Upper lobe of left lung (tissue), 6 donors: ENCODE data around the gene MESD. TPM values are rescaled to one million over a fixed set of nuclear protein-coding genes. Genes with fewer than 3 reads are reported as not detected.

Experiments used
- ATAC-seq, 2 donors: fragments of 200-7000 bp; cut with Tn5 transposase; one replicate each; pipeline ENCODE4 v1.9.1; 2022; ENCODE audit warnings: mild to moderate bottlenecking in 2 of 2, moderate library complexity in 2 of 2; ENCODE audit not compliant: low FRiP score in 2 of 2
- DNase-seq, 2 donors: peaks; one replicate each; pipeline ENCODE4 v3.0.0-alpha.2; 2019 to 2020
- H3K27ac ChIP-seq, 4 donors: fragments of 200-600 bp; sonication (generic); one replicate each; pipeline ENCODE4 v1.5.1; 2016 to 2019
- H3K27me3 ChIP-seq, 4 donors: fragments of 200-600 bp; sonication (generic); one replicate each; pipeline ENCODE4 v1.5.1; 2017 to 2019
- H3K36me3 ChIP-seq, 4 donors: fragments of 200-600 bp; sonication (generic); one replicate each; pipeline ENCODE4 v1.5.1; 2016 to 2019
- H3K4me1 ChIP-seq, 4 donors: fragments of 200-600 bp; sonication (generic); one replicate each; pipeline ENCODE4 v1.5.1; 2018 to 2019
- H3K4me3 ChIP-seq, 4 donors: fragments of 200-600 bp; sonication (generic); one replicate each; pipeline ENCODE4 v1.5.1; 2017 to 2019; ENCODE audit warnings: mild to moderate bottlenecking in 2 of 4, moderate library complexity in 1 of 4
- H3K9me3 ChIP-seq, 4 donors: fragments of 200-600 bp; sonication (generic); one replicate each; pipeline ENCODE4 v1.5.1; 2018 to 2019
- EP300 ChIP-seq, 4 donors: sonication (generic); formaldehyde crosslinking; IDR thresholded peaks; one replicate each; pipeline ENCODE4 v1.5.1; 2017; ENCODE audit warnings: antibody characterized with exemption in 4 of 4, control low read depth in 2 of 4
- POLR2A ChIP-seq, 4 donors: fragments of 450-650 bp; IDR thresholded peaks; one replicate each; pipeline ENCODE4 v1.5.1; 2016 to 2017; ENCODE audit warnings: antibody characterized with exemption in 4 of 4, mild to moderate bottlenecking in 2 of 4
- POLR2AphosphoS5 ChIP-seq, 2 donors: sonication (generic); formaldehyde crosslinking; IDR thresholded peaks; one replicate each; pipeline ENCODE4 v1.5.1; 2017; ENCODE audit warnings: antibody characterized with exemption in 2 of 2
- WGBS, 2 donors: methylation state at CpG; one replicate each; pipeline ENCODE4 v1.1.5; 2017 to 2018; 5-methylcytosine and 5-hydroxymethylcytosine counted together
- total RNA-seq, 6 donors: library from RNA; depleted of rRNA in 4 of 6; stranded (reverse); fragments of >200 nt in 4 of 6; gene quantifications; one replicate each; pipeline versions ENCODE4 v1.1.0 to v1.2.1, GENCODE V29; 2016 to 2021
- TF ChIP-seq, protein P1 (sequence below), 6 experiments: fragments of 450-650 bp in 4 of 6; fragments of 200-600 bp in 2 of 6; sonication (generic) in 2 of 6; IDR thresholded peaks; one replicate each; pipeline ENCODE4 v1.5.1; 2016 to 2019; ENCODE audit warnings: antibody characterized with exemption in 6 of 6
- donor health status: DM: no; HTN: no; CAD: no; lungs with moderate emphysema.
- donor health status: DM: no; HTN: yes; CAD: no; lungs with severe emphysema.

MESD gene
- total RNA-seq, 6 donors from 2014 or later, result 18.2 to 35.6 (median 23.5) TPM

DNA sequence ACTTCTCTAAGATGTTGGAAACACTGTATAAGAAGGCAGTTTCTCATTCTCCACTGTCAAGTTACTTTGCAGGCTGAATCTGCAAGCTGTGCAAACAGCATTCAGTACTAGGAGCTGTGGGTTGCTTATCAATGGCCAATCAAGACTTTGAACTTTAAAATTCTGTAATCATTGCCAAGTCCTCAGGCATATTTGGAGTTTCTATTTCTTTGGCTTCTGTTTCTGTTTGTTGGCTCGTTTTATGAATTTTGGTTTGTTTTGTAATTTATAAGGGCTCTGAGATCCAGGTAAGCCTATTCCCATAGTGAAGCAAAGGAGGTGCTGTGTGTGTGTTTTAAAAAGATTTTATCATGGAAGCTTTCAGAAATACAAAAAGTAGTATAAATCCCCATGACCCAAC lies 43.2 kb upstream of the MESD start:
- TF ChIP-seq POLR2A (IDR thresholded peaks at IDR 0.05) (no peak), EP300 (IDR thresholded peaks at IDR 0.05) (no peak), POLR2AphosphoS5 (IDR thresholded peaks at IDR 0.05) (no peak)
- TF ChIP-seq, protein P1, sequence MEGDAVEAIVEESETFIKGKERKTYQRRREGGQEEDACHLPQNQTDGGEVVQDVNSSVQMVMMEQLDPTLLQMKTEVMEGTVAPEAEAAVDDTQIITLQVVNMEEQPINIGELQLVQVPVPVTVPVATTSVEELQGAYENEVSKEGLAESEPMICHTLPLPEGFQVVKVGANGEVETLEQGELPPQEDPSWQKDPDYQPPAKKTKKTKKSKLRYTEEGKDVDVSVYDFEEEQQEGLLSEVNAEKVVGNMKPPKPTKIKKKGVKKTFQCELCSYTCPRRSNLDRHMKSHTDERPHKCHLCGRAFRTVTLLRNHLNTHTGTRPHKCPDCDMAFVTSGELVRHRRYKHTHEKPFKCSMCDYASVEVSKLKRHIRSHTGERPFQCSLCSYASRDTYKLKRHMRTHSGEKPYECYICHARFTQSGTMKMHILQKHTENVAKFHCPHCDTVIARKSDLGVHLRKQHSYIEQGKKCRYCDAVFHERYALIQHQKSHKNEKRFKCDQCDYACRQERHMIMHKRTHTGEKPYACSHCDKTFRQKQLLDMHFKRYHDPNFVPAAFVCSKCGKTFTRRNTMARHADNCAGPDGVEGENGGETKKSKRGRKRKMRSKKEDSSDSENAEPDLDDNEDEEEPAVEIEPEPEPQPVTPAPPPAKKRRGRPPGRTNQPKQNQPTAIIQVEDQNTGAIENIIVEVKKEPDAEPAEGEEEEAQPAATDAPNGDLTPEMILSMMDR (IDR thresholded peaks at IDR 0.05), result no peak
- Histone ChIP-seq H3K4me1 (peaks cover 2 to 43% (median 27%) of the 10 kb centered on the region in 4 donors), H3K36me3 (no peaks in the 10 kb centered on the region), H3K4me3 (no peak overlapping the region), H3K27me3 (no peaks in the 10 kb centered on the region), H3K27ac (peak overlapping the region in 2 of 4 donors; percentile 42 to 61), H3K9me3 (no peaks in the 10 kb centered on the region)
- ATAC-seq (no peak), DNase-seq (no peak)
- WGBS, 2 donors, result 18 to 34% methylated on average over 1 of the region's 1 CpG

DNA sequence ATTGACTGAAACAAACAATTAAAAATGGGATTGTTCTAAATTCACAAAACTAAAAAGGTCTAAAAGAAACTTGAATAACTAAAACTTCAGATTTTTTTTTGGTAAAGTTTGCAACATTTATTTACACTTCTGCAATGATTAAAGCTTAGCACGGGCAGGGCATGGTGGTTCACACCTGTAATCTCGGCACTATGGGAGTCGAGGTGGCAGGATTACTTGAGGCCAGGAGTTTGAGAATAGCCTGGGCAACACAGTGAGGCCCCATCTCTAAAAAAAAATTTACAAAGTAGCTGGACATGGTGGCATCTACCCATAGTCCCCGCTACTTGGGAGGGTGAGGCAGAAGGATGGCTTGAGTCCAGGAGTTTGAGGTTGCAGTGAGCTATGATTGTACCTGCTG lies 42.7 kb upstream of the MESD start:
- H3K36me3 ChIP-seq, result no peaks in the 10 kb centered on the region
- H3K4me1 ChIP-seq, result peaks cover 0 to 43% (median 27%) of the 10 kb centered on the region in 4 donors
- WGBS, 2 donors, result 83 to 88% methylated on average over 4 of the region's 4 CpGs
- H3K4me3 ChIP-seq, result no peak overlapping the region
- no peak overlapping the region for H3K27ac ChIP-seq
- no peaks in the 10 kb centered on the region for H3K9me3 ChIP-seq
- TF ChIP-seq EP300 (IDR thresholded peaks at IDR 0.05), result no peak
- no peak for TF ChIP-seq POLR2A (IDR thresholded peaks at IDR 0.05)
- DNase-seq, result no peak
- no peaks in the 10 kb centered on the region for H3K27me3 ChIP-seq
- ATAC-seq, result no peak

DNA sequence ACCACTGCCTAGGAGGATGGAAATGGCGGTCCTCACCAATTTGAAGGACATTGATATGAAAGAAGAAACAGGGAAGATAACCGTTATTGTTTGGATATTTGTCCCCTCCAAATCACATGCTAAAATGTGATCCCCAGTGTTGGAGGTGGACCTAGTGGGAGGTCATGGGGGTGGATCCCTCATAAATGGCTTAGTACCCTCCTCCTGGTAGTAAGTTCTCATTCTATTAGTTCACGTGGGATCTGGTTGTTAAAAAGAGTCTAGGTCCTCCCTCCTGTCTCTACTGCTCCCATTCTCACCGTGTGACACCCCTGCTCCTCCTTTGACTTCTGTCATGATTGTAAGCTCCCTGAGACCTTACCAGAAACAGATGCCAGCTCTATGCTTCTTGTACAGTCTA lies 41.6 kb upstream of the MESD start:
- WGBS, 2 donors, result 80 to 100% methylated on average over 4 of the region's 4 CpGs

DNA sequence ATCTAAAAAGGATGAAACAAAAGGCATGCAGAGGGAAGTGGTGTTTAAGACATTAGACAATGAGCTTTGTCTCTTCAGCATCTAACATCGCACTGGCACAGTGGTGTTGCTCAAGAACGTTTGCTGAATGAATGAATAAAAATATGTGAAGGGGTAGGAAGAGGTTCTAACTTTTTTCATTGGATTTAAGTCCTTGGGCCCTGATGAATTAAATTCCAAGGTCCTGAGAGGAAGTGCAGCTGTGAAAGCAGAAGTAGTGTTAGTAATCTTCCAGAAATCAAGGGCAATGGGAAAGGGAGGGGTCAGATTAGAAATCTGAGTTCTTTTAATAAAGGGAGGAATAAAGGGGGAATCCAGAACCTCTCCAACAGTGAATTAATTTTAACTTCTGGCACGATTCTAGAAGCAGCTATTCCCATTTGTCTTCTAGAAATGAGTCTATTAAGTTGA lies 40.7 kb upstream of the MESD start:
- 47 to 52% methylated on average over 3 of the region's 3 CpGs for WGBS, 2 donors
- Histone ChIP-seq H3K9me3 (no peaks in the 10 kb centered on the region), H3K4me3 (no peak overlapping the region), H3K27ac (peak overlapping the region in 1 of 4 donors; percentile 65), H3K27me3 (no peaks in the 10 kb centered on the region), H3K36me3 (no peaks in the 10 kb centered on the region), H3K4me1 (peaks cover 0 to 43% (median 30%) of the 10 kb centered on the region in 4 donors)
- peak in 1 of 2 donors; percentile 63 for ATAC-seq
- DNase-seq, result no peak
- TF ChIP-seq, protein P1 (IDR thresholded peaks at IDR 0.05), result no peak
- TF ChIP-seq POLR2AphosphoS5 (IDR thresholded peaks at IDR 0.05) (no peak), EP300 (IDR thresholded peaks at IDR 0.05) (no peak), POLR2A (IDR thresholded peaks at IDR 0.05) (no peak)

More for the DNA sequence above, 41.6 kb upstream of the MESD start:
- Histone ChIP-seq H3K36me3 (no peaks in the 10 kb centered on the region), H3K9me3 (no peaks in the 10 kb centered on the region), H3K27me3 (no peaks in the 10 kb centered on the region), H3K4me3 (no peak overlapping the region), H3K4me1 (peaks cover 0 to 40% (median 28%) of the 10 kb centered on the region in 4 donors), H3K27ac (peak overlapping the region in 1 of 4 donors; percentile 65)
- DNase-seq (no peak), ATAC-seq (no peak)
- TF ChIP-seq POLR2A (IDR thresholded peaks at IDR 0.05) (no peak), POLR2AphosphoS5 (IDR thresholded peaks at IDR 0.05) (no peak), EP300 (IDR thresholded peaks at IDR 0.05) (no peak)
- TF ChIP-seq, protein P1 (IDR thresholded peaks at IDR 0.05), result no peak

DNA sequence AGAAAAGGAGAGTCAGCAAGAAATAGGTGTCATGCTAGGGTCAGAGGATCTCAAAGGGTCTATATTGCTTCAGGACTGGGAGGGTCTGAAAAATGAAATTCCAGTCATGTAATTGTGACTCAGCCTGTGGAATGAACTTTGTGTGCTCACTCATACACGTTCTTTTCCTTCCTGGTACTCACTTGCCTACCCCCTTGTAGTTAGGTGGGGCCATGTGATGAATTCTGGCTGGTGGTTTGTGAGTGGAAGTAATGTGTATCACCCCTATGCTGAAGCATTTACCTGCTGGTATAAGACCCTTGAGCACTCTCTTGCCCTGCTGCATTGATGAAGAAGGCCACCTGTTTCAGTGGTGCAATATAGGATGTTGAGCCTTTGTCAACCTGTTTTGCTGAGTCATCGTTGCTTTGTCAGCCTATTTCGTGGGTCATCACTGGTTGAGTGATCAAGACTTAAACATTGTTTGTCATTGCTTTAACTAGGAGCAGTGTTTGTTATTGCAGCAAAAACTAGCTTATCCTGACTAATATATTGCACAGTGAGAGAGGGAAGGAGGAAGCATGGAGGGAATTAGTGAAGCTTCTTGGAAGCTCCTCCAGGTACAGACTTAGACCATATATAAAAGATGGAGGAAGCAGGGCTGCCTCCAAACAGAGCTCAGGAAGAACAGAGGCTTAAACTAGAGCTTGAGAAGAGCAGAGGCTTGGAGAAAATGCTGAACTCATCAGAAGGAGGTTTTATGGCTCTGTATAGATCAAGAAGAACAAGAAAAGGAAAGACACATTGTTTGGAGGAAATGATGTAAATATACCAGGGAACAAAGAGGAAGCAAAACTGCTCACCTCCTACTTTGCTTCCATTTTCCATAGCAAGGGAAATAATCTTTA lies 40.0 kb upstream of the MESD start:
- Histone ChIP-seq H3K27ac (peak overlapping the region; percentile 8 to 65 (median 29)), H3K27me3 (no peaks in the 10 kb centered on the region), H3K36me3 (no peaks in the 10 kb centered on the region), H3K4me1 (peaks cover 0 to 43% (median 32%) of the 10 kb centered on the region in 4 donors), H3K4me3 (no peak overlapping the region), H3K9me3 (no peaks in the 10 kb centered on the region)
- ATAC-seq (peak in 1 of 2 donors; percentile 66), DNase-seq (no peak)
- TF ChIP-seq POLR2AphosphoS5 (IDR thresholded peaks at IDR 0.05) (peak in 1 of 2 donors; percentile 52), POLR2A (IDR thresholded peaks at IDR 0.05) (no peak), EP300 (IDR thresholded peaks at IDR 0.05) (peak in 2 of 4 donors; percentile 48 to 54)
- WGBS, 2 donors, result 53 to 60% methylated on average over 3 of the region's 3 CpGs
